NCI-H2107 treated with DMSO at 0.1 percent for 48 hours (cell line): ENCODE data around the gene ABCA4.
"Not testable (repeated sequence)": the region's sequence is repeated elsewhere in the genome, so short reads cannot be mapped to it uniquely, and the experiment has no call there.

Experiments
- DNase-seq: peaks from one replicate; lab custom pipeline; 2025; ENCODE audit not compliant: unreplicated experiment; lab: John Stamatoyannopoulos, UW

Gene ABCA4

GRCh38 chr1:94011129-94011528 is 109.8 kb downstream of the ABCA4 start:
- DNase-seq, result no peak

- no peak for DNase-seq
Observed at GRCh38 chr1:94009304-94009703, 111.6 kb downstream of the ABCA4 start.

- DNase-seq, result no peak
Observed at GRCh38 chr1:94006604-94007003, 114.3 kb downstream of the ABCA4 start.

DNA sequence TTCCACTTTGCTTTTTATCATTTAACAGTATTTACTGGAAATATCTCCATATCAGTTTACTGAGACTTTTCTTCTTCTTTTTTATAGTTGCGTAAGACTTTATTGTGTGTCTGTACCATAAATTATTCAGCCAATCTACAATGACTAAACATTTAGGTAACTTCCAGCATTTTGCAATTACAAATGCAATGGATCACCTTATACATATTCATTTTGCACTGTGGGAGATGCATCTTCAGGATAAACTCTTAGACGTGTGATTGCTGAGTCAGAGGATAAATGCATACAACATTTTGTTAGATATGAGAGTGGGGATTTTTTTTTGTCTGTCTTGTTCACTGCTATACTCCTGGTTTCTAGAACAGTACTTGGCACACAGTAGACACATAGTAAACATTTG is 116.0 kb downstream of the ABCA4 start:
- no peak for DNase-seq

DNA sequence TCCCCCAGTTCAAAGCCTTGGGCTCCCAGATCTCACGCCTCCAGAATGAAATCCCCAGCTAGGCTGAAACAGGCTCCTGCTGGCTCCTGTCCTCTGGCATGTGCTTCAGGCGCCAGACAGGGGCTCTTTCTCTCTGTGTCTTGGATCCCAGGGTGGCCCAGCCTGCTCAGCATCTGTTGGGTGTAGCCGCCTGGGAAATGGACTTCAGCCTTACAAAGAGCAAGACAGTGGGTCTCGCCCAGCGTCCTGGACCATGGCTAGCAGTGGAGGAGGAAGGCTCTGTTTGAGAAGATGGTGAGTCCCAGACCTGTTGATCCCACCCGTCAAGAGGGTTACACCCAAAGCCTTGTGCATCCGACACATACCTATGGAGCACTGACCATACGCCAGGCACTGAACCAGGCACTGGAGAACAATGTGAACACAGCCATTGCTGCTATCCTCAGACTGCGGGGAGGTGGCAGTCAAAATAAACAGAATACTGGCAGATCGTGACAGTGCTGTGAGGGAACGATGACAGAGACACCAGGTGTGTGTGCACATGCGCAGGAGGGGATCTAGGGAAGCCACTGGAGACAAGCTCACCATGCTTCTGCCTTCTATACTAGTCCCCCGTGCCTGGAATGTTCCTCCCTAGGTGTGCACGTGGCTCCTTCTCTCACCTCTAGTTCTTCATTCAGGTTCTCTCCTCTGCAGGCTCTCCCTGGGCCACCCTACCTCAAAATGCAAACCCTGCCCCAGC is 118.7 kb downstream of the ABCA4 start:
- no peak for DNase-seq

DNA sequence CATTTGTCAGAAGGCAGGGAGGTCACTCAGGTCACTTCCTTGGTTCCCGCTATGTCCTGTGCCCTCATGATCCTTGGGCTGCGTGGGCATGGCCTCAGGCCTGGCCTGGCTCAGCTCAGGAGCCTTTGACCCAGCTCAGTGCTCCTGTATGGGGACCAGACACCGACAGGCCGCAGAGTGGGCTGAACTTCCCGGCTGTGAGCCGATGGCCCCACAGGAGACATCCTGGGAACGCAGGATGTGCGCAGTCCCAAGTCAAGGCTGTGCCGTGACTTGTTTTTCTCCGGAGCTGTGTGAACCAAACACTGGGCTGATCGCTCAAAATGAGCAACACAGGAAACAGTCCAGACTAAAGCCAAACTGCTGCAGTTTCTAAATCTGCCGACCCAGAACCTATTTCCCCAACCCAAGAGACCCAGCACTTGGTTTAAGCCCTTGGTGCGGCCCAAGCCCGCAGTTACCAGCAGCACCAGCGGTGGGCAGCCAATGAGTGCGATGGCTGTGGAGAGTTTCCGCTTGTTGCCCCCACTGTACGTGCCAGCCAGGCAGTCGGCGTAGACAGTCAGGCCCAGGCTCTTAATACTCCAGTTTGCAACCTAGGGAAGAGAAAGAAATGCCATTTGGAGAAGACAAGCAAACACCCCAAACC is 119.4 kb downstream of the ABCA4 start:
- DNase-seq, result no peak

DNA sequence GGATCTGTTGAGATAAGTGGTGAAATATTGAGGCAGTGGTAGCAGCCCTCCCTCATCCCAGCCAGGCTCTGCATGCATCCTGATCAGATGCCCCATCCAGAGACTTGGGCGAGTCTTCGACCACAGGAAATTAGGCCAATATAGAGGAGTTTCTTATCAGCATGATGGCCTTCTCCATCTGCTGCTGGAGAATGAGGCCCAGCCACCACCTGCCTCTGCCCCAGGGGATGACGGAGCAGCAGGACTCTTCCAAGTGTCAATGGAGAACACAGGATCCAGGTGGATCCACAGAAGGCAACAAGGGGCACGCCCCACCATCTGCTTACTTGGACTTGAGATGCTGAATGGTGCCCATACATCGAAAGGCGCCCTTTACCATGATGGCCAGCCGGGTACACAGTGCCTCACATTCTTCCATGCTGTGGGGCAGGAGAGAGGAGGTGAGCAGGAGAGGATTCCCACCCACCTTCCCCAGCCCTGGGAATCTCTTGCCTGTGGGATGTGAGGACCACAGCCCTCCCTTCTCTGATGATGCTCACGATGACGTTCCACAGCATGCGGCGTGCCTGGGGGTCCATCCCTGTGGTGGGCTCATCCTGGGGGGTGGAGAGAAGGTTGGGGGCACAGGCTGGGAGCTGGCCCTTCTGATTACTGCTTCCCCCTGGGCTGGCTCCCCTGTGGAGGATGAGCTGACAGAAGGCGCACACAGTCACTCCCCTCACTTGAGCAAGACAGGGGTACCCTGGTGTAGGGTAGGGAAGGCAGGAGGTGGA is 120.3 kb downstream of the ABCA4 start:
- no peak for DNase-seq

GRCh38 chr1:93999840-94000415 is 121.0 kb downstream of the ABCA4 start:
- DNase-seq, result no peak

GRCh38 chr1:93998532-93998931 is 122.4 kb downstream of the ABCA4 start:
- DNase-seq, result not testable (repeated sequence)

DNA sequence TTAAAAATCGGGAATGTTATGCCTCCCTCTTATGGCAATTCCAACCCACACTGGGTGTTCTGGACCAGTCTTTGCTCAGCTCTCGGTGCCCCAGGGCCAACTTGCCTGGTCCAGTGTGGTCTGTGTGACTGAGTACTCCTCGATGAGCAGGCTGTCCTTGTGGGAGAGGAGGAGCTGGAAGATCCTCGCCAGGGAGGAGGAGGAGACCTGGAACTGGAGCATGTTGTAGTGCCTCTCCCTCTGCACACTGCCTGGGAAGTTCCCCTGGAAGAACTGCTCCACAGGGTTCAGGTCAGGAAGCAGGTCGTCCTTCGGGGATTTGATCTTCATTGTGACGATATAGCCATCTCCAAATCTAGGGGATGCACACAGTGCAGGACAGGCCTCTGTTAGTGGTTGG is 123.2 kb downstream of the ABCA4 start:
- DNase-seq, result no peak

GRCh38 chr1:93995837-93996536 is 125.0 kb downstream of the ABCA4 start:
- DNase-seq, result no peak

DNA sequence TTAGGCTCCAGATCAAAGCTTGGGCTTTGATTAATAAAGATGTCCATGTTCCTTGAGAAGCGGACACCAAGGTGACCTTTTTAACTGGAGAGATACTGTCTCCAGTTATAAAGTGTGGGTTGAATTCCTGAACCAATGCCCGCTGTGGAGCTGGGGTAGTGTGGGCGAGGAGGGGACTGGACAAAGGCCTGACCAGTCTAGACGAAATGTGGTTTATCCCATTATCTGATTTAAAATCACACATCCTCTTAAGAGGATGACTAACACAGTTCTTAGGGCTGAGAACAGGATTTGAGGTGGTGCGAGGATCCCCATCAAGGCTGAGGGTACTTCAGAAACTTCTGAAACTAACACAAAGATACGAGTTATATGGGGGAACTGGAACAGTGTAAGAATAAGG is 127.2 kb downstream of the ABCA4 start:
- DNase-seq, result no peak

GRCh38 chr1:93992954-93993353 is 128.0 kb downstream of the ABCA4 start:
- DNase-seq, result no peak

GRCh38 chr1:93992190-93992589 is 128.8 kb downstream of the ABCA4 start:
- no peak for DNase-seq

- no peak for DNase-seq
Observed at GRCh38 chr1:93991271-93991670, 129.7 kb downstream of the ABCA4 start.

- DNase-seq, result not testable (repeated sequence)
Observed at GRCh38 chr1:93990477-93990876, 130.5 kb downstream of the ABCA4 start.

GRCh38 chr1:93990010-93990409 is 130.9 kb downstream of the ABCA4 start:
- no peak for DNase-seq

- DNase-seq, result no peak
Observed at GRCh38 chr1:93989601-93990000, 131.3 kb downstream of the ABCA4 start.

DNA sequence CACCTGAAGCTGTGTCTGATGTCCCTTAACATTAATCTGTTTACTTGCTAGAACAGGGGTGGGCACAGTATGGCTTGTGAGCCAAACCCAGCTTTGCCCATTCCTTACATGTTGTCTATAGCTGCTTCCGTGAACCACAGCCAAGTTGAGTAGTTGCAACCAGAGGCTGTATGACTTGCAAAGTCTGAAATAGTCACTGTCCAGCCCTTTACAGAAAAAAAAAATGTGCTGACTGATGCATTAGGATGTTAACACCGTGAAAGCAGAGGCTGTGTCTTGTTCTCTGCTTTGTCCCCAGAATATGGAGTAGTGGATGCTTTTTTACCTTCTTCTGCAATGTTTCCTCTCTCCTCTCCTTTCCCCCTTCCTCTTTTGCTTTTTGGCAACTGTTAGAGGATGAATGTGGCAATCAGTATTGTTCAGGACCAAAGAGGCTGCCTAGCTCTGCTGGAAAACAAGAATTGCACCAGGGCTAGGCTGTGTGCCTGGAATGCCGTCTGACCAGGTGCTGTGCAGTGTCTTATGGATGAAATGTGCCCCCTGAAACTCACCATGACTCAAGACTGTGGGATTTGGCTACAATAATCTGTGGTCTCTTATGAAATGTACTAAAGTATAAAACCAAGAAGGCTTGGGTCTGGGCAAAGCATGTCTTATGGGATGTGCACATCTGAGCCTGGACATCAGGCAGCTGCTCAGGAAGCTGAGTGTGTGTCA is 132.2 kb downstream of the ABCA4 start:
- DNase-seq, result no peak

DNA sequence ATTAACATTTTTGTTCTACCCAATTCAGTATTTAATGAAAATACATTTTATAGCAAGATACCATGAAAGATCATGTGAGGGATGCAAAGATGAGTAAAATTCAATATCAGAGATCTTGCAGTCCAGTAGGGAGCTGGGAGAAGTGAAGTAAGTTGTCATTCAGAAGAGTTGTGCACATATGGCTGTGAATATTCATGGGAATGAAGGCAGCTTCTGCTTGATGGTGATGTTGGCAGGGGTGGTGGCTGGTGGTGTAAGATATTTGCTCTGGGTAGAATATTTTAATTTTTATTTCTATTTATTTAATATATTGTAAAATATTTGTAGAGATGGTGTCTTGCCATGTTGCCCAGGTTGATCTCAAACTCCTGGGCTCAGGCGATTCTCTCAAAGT is 139.7 kb downstream of the ABCA4 start:
- no peak for DNase-seq
